ENCODE measurements around the gene AFF1.

- TF ChIP-seq POLR2A (IDR thresholded peaks at IDR 0.05) (no peak), CTCF (IDR thresholded peaks at IDR 0.05) (peak in 1 of 6 experiments; percentile 13)
Observed at GRCh38 chr4:86959588-86960500, 25.0 kb downstream of the AFF1 start.

All from thyroid gland (tissue), 4 donors.